GM21381 (cell line): ENCODE data around the gene HDAC4.

ENCODE experiments used
- ATAC-seq: cut with Tn5 transposase; IDR thresholded peaks from one replicate; pipeline ENCODE4 v1.9.1; 2021; ENCODE audit warnings: mild to moderate bottlenecking, moderate library complexity; ENCODE audit not compliant: unreplicated experiment

HDAC4 gene

DNA sequence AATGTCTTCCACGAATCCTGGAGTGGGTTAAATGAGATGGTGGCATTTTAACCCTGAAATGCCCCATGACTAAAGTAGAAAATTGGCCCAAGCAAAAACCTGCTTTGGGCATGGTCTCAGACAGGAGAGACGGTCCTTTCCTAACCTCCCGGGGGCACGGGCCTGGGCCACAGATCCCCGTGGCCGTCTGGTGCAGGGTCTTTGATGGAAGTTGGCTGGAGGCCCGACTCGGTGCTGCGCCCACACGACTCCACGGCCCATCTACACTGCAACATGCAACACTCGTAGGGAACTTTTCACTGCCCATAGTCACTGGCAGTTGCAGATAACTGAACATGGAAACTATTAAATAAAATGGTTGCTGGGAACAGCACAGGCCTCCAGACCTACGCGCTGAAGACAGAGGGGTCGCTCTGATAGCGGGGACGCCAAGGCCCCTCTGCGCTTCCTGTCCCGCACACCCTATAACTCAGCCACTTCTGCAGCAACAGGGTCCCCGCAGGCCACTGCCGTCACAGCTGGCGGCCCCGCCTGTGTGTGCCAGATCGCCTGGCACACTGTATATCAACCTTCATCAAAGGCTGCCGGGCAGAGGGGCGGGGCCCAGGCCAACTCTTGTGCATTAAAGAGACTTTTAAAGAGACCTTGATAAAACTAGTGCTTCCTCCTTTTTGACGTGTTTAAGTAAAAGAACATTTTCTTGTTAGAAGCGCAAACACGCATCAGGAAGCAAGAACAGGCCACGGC, 338.8 kb downstream of the HDAC4 start:
- no peak for ATAC-seq

DNA sequence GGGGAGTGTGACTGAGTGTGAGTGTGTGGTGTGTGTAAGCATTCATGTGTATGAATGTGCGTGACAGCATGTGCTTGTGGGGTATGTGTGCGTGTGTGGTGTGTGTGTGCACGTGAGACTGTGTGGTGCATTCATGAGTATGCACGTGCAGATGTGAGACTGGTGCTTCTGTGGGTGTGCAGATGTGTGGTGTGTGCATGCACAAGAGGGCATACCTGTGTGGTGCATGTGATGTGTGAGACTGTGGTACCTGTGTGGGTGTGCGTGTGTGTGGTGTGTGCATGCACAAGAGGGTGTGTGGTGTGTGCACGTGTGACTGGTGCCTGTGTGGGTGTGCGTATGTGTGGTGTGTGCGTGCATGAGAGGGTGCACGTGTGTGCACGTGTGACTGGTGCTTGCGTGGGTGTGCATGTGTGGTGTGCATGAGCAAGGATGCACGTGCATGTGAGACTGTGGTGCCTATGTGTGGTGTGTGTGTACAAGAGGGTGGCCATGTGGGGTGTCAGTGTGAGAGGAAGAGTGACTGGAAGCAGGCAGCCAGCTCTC, 339.6 kb downstream of the HDAC4 start:
- no peak for ATAC-seq

DNA sequence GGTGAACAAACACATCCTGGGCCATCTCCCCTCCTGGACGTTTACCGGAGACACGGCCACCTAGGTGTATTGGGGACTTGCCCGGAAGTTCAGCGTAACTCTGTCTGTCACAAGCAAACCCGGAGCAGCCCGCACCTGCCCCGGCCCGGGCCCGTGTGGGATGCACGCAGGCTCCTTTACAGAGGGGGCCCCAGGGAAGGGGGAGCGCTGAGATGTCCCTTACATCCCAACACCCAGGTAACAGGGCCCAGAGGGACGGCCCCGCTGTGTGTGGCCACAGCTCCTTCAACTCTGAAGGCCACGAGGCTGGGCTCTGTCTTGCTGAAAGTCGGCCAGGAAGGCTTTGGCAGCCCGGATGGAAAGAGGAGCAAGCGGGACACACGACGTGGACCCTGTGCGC, 340.1 kb downstream of the HDAC4 start:
- ATAC-seq: no peak

DNA sequence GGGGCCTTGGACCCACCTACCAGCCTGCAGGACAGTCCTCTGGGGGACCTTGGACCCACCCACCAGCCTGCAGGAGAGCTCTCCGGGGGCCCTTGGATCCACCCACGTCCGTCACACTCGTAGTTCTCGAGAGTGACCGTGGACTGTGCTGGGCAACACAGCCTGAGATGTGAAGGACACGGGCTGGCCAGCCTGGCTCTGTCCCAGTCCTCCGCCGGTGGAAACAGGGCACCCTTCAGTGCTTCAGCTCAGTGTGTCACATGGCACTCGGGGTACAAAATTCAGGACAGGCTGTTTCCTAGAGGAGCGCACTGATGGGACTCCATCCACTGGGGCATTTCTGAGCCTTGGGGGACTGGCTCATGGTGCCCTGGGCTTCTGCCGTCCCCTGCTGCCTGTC, 341.0 kb downstream of the HDAC4 start:
- ATAC-seq: no peak

DNA sequence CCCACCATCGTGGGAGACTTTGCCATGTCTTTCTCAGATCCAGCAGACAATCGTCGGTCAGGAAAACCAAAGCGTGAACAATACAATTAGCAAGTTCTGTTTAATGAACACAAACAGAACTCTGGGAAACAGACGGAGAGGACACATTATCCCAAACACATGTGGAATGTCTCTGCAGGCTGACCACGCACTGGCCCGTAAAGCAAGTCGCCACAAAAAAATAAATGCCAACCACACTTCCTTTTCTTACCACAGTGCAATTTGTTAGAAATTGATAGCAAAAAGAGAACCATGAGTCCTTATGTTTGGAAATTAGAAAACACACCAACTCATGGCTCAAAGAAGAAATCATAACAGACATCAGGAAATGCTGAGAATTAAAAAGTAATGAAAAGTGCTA, 342.1 kb downstream of the HDAC4 start:
- ATAC-seq: no peak

DNA sequence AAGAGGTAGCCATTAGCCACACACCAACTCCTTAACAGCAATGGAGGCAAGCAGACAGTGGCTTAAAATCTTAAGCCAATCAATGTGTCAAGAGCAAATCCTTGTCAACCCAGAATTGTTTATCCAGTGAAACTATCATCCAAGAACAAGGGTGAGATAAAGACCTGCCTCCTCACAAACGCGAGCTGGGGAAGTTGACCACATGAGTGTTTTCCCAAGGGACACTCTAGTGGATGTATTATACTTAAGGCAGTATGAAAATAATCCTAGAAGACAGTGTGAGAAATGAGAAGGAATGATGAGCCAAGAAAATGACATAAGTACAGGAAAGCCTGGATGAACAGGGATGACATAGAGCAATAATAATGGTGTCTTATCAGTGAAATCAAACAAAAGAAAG, 343.3 kb downstream of the HDAC4 start:
- no peak for ATAC-seq

DNA sequence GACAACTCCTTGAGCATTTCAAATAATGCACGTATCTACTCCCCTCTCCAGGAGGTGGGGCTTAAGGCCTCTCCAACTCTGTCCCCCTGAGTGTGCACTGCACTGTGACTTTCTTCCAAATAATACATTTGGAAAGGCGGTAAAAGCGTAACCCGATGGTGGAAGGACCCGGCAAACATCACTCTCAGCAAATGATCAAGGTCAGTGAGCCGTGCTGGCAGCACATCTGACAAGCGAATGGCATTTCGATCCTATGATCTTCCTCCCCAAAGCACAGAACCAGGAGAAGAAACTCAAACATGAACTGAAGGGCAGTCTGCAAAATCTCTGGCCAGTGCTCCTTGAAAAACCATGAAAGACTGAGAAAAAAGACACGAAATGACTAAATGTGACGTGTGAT, 344.2 kb downstream of the HDAC4 start:
- no peak for ATAC-seq

DNA sequence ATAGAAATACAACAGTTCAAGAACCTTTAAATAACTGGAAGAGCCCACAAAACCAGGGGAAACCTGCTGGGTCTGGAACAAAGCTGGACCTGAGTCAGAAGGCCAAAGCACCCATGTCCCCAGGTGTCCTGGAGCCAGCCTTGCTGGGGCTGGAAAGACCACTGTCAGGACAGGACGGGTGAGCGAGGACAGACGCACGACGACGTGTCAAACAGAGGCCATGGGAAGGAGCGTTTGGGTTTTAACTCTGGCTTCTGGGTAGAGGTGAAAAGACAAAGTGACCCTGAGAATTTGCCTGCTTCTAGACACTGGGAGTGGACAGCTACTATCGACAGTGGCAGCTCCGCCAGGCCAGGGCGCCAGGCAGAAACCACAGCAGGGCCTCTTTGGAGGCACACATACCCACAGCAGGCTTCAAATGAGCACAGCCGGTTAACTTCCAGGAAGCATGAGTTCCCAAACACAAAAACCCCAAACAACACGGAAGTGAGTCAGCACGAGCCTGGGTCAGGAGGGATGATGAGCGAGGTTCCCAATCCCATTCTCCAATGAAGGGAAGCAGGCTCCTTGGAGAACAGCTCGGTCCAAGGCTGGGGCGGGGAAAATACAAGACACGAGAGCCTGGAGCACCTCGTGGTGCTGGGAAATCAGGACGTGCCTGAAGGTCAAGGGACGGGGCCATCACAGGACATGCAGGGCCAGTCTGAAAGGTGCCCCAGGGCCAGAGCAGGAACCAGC, 344.9 kb downstream of the HDAC4 start:
- ATAC-seq: no peak

DNA sequence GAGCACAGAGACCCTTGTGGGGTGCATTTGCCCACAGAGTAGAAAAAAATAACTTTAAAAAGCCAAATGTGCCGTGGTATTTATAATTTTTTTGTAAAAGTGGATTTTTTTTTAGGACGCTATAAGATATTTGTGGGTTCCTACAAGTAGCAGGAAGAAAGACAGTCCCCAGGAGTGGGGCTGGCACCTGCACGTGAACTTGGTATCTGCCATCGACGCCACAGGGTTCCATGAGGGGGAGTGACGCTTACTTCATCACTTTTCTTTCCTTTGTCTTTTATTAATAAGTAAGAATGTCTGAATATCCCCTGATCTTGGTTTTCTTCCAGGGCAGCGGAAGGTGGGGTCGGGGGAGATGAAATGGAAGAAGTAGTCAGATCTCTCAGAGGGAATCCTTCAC, 345.9 kb downstream of the HDAC4 start:
- ATAC-seq: no peak

DNA sequence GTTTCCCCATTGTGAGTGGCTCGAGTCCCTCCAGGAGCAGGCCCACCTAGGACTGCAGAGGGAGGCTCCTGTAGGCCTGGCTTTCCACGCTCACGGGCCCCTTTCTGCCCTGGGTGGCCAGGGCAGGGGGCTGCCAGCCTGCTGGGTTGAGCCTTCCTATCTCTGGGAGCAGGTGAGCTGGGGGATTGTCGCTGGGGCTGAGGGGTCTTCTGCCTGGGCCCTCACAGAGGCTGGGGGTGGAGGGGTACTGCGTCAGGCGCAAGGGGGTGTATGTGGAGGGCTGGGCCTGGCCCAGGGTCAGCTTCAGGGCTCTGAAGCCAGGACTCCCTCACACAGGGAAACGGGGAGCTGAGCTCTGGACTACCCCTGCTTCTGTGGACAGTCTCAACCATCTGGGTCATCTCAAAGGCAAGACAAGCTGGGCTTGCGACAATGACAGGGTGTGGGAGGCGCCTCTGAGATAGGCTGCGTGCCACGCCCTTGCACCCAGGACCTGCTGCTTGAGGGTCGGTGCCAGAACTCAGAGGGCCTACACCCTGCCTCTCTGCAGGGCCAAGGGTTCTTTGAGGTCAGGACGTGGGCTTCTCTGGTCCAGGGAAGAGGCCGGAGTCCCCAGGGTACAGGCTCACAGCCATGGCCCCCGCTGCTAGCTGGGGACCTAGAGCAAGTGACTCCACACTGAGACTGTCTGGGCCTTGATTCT, 346.9 kb downstream of the HDAC4 start:
- no peak for ATAC-seq

DNA sequence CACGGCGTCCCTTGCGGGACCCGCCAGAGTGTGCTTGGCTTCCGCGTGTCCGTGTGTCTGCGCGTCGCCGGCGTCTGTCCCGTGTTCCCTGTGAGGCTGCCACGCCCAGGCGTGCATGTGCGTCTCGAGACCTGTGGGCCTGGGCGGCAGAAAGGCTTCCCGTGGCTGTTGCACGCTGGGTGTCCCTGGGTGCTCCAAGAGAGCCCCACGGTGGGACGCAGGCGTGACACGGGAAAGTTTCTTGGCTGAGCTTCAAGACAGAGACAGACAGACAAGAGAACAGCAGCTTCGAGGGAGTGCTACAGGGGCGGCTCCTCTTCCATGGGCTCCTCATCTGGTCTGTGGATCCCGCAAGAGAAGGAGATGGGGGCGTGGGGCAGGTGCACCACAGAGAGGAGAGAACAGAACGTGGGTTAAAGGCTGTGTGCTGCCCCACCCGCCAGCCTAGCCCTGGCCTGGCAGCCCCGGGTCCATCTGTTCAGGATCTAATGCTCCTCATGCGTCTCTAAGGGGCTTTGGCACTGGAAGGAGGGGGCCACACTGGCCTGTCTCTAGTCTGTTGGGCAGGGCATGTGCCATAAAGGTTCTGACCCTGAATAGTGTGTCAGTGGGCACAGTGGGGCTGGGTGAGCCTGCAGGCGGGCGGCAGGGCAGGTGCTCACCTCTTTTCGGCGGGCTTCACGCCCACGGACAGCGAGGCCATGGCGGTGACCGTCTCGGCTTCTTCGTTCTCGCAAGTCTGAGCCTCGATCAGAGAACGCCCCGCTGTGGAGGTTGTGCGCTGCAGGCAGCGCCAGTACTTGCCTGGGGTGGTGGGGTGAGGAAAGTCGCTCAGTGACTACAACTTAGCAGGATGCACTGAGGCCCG, 347.8 kb downstream of the HDAC4 start:
- no peak for ATAC-seq

DNA sequence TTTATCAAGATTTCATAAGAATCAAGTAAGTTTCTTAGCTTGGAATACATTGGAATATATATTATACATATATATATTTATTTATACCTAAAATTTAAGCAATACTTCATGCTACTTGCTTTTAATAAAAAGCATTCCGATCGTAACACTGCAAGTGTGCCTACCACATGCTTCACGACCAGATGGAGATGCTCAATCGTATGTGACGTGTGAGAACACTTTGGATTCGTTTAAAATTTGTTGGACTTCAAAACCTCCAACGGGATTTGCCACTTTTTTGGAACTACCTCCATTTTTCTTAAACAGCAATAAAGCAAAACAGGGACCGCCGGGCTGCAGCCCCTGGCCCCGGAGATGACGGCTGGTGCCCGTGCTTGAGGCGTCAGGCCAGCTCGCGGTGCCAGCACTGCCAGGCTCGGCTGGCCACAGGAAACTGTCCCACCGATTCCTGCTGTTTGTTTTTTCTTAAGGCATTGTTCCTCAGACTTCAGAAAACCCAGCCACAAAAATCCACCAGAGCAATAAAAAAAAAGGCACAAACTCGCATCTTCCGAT, 348.9 kb downstream of the HDAC4 start:
- ATAC-seq: no peak

DNA sequence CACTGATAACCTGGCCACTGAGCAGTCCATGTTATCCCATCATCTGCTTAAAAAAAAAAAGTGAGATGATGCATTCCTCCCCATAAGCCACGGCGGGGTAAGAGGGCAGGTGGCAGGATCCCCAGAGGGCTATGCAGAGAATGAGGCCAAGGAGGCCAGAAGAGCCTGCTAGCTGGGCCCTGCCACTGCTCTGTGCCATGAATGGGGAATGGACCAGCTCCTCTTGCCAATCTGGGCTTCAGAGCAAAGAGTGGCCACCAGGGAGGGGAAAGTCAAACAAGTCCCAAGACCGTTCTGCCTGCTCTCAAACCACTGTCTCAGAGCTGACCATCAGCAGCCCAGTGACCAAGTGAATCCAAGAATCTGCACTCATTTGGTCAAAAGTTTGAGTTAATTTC, 350.6 kb downstream of the HDAC4 start:
- no peak for ATAC-seq

DNA sequence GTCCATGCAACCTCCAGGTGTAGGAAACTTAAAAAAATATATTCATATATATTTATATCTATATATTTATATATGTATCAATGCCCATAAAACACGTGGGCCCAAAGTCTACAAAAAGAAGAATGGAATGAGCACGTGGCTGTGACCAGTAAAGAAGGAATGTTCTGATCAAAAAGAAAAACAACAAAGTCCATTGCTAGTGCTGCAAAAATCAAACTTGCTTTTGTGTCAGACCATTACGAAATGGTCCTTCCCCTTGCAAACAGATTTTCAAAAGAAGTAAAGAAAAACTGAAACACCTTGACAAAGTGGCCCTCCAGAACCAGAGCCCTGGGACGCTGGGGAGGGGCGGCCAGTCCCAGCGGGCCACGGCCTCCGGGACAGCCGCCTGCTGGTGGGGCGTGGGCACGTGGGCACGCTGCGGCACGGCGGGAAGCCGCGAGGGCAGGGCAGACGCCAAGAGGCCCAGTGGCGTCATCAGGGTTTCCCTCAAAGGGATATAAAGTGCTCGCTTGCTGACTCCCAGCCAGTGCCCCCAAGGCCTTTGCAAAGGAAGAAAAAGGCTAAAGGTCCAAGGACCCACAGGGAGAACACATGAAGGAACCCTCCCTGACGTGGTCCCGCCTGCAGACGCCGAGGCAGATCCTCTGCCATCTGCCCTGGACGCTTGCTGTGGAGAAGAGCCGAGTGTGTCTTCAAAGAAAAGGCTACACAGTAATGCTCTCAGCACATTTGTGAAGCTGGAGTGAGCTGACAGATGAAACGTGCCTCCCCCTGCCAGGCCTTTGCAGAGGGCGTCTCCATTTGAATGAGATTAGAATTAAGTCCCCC, 351.2 kb downstream of the HDAC4 start:
- ATAC-seq: no peak

DNA sequence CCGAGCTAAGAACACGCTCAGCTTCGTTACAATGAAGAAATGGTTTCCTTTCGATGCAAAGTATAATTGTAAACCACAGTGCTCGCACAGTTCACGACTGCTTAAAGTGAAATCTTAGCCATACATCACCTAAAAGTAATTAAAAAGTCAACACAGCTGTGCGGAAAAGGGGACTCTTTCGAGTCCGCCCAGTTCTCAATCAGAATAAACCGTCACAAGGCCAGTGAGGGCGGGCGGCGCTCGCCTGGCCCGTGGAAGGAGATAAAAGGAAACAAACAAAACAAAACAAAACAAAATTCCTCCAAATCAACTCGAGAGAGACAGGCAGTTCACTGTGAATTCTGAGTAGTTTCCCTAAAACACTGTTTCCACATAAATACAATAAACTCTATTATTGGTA, 352.1 kb downstream of the HDAC4 start:
- no peak for ATAC-seq

DNA sequence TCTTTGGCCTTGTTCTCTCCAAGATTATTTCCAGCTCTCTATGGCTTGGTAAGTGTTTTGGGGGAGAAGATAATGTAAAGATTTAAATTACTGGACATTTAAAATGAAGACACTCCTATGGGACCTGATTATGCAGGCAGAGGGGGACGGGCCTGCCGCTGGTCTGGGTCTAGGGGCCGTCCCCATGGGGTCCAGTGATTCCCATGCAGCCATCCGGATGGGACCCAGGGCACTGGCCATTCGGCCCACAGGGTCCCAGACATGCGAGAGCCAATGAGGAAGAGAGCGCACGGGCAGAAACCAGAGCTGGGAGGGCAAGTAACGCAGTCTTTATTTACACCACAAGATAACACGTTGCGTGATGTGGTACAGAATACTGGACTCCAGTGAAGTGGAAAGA, 353.0 kb downstream of the HDAC4 start:
- no peak for ATAC-seq

DNA sequence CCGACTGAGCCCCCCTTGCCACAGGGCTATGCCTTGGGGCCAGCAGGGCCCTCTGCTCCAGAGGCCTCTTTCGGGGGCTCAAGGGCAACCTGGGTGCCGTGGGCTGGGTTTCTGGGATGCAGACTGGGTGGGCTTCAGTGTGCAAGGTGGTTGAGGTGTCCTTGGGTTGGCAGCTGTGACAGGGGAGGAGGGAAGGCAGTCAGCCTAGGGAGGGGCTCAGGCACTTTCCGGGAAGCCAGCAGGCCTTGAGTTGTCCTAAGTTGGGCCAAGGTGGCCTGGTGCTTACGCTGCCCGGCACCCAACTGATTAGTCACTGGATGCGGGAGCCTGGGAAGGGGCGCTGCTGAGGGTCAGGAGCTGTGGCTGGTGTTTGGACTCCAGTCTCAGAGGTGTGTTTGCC, 353.4 kb downstream of the HDAC4 start:
- no peak for ATAC-seq

DNA sequence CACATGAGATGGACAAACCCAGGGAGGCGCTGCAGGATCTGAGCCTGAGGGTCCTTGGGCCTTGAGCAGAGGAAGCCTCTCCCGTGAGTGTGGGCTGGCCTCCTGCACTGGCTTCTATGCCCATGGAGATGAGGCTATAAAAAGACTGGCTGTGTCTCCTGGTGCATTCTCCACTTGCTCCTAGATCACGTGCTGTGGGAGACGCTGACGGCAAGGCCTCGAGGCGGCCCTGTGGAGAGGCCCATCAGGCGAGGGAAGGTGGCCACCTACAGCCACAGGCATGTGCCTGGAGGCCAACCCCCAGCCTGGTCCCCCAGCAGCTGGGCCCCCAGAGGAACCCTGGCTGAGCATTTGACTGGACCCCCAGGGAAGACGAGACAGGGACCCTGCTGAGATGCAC, 354.0 kb downstream of the HDAC4 start:
- no peak for ATAC-seq

DNA sequence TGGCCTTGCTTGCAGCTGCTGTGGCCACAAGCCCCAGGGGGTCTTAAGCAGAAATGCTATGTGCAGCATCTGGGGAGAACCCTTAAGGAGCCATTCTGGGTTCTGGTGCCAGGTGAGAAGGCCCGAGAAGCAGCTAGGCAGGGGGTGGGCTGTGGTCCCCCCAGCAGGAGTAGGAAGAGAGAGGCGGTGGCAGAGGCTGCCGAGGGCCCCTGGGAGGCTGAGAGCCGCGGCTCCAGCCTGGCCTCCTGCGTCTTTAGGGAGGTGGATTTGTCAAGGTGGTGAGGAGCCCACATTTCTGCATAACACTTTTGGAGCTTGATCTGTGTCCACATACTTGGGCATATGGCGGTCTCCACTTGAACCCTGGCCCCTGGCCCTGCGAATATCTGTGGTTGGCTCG, 356.5 kb downstream of the HDAC4 start:
- no peak for ATAC-seq

DNA sequence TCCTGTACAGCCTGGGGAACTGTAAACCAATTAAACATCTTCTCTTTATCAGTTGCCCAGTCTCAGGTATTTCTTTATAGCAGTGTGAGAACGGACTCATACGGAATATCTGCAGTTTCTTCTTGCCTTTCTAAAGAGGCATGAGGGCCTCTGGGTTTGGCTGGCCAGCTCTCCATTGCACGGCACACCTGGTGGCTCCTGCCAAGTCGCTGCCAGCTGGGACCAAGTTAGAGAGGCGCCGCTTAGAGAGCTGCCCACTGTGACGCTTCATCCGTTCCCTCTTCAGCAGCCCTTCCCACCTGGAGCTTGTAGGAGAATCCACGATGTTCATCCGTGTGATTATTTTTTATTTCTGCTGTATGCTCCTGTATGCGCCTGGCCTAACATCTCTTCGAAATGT, 357.5 kb downstream of the HDAC4 start:
- no peak for ATAC-seq
